Measurements from ENCODE around the gene TP53I3. TPM values are rescaled to one million over a fixed set of nuclear protein-coding genes. Genes with fewer than 3 reads are reported as not detected.

The TP53I3 gene
- total RNA-seq, 2 donors from 2014 or later: 16.2 to 26.2 TPM

GRCh38 chr2:24051833-24052232 is 32.8 kb downstream of the TP53I3 start:
- no peaks in the 10 kb centered on the region for H3K27me3 ChIP-seq (replicated peaks; ENCODE audit: insufficient read depth)
- 89% methylated on average over 8 of the region's 8 CpGs for WGBS

GRCh38 chr2:24050041-24050979 is 34.3 kb downstream of the TP53I3 start:
- peaks cover 3% of the 10 kb centered on the region for H3K4me1 ChIP-seq (replicated peaks)
- peak overlapping the region; percentile 39 to 71 for H3K27ac ChIP-seq
- DNase-seq (ENCODE audit: low spot score): no peak
- WGBS: 5% methylated on average over 42 of the region's 47 CpGs
- H3K4me3 ChIP-seq: peak overlapping the region; percentile 64 to 66
- H3K36me3 ChIP-seq: no peaks in the 10 kb centered on the region
- H3K27me3 ChIP-seq (replicated peaks; ENCODE audit: insufficient read depth): no peaks in the 10 kb centered on the region
- intact Hi-C loops (cut with DNase I): no loop called here
- TF ChIP-seq POLR2AphosphoS5 (IDR thresholded peaks at IDR 0.05): no peak
- no peak for TF ChIP-seq CTCF (IDR thresholded peaks at IDR 0.05)
- no peak for TF ChIP-seq POLR2A (IDR thresholded peaks at IDR 0.05)
- no peaks in the 10 kb centered on the region for H3K9me3 ChIP-seq

More at GRCh38 chr2:24051833-24052232, 32.8 kb downstream of the TP53I3 start:
- Histone ChIP-seq H3K36me3 (no peaks in the 10 kb centered on the region), H3K9me3 (no peaks in the 10 kb centered on the region), H3K27ac (no peak overlapping the region), H3K4me1 (replicated peaks) (peaks cover 3% of the 10 kb centered on the region), H3K4me3 (no peak overlapping the region)
- TF ChIP-seq CTCF (IDR thresholded peaks at IDR 0.05): no peak
- TF ChIP-seq POLR2AphosphoS5 (IDR thresholded peaks at IDR 0.05): no peak
- intact Hi-C loops (cut with DNase I): no loop called here
- no peak for DNase-seq (ENCODE audit: low spot score)

- 2% methylated on average over 47 of the region's 52 CpGs for WGBS
- peak; percentile 51 for TF ChIP-seq POLR2A (IDR thresholded peaks at IDR 0.05)
- peak; percentile 11 for TF ChIP-seq POLR2AphosphoS5 (IDR thresholded peaks at IDR 0.05)
- no peak for TF ChIP-seq CTCF (IDR thresholded peaks at IDR 0.05)
- Histone ChIP-seq H3K27me3 (replicated peaks; ENCODE audit: insufficient read depth) (no peaks in the 10 kb centered on the region), H3K27ac (peak within 1 kb of the TSS; percentile 39 to 71), H3K9me3 (no peaks in the 10 kb centered on the region), H3K36me3 (no peaks in the 10 kb centered on the region), H3K4me1 (replicated peaks) (peaks cover 3% of the 10 kb centered on the region), H3K4me3 (peak within 1 kb of the TSS; percentile 64 to 66)
- peak; percentile 26 for DNase-seq (ENCODE audit: low spot score)
- intact Hi-C loops (cut with DNase I): no loop called here
Observed at GRCh38 chr2:24049485-24050021, 35.1 kb downstream of the TP53I3 start, which contains the start of gene FKBP1B. Gene FKBP1B (plus strand): TSS chr2:24049741. CDS start chr2:24049850, 109 bp downstream.

- Histone ChIP-seq H3K36me3 (no peaks in the 10 kb centered on the region), H3K4me1 (replicated peaks) (peaks cover 3% of the 10 kb centered on the region), H3K27ac (no peak overlapping the region), H3K27me3 (replicated peaks; ENCODE audit: insufficient read depth) (no peaks in the 10 kb centered on the region), H3K9me3 (no peaks in the 10 kb centered on the region), H3K4me3 (peak overlapping the region; percentile 64 to 66)
- TF ChIP-seq POLR2AphosphoS5 (IDR thresholded peaks at IDR 0.05) (no peak), CTCF (IDR thresholded peaks at IDR 0.05) (no peak), POLR2A (IDR thresholded peaks at IDR 0.05) (no peak)
- WGBS: 15% methylated on average over 23 of the region's 23 CpGs
- intact Hi-C loops (cut with DNase I): no loop called here
- no peak for DNase-seq (ENCODE audit: low spot score)
Observed at GRCh38 chr2:24048769-24049484, 35.7 kb downstream of the TP53I3 start.

All from prostate gland (tissue), 2 donors.